Measurements from ENCODE around the gene HSPA1B. TPM values are rescaled to one million over a fixed set of nuclear protein-coding genes. Genes with fewer than 3 reads are reported as not detected.
"Not testable (repeated sequence)": the region's sequence is repeated elsewhere in the genome, so short reads cannot be mapped to it uniquely, and the experiment has no call there.

HSPA1B gene
- total RNA-seq, 1 experiment from 2014 or later: 85.1 TPM

DNA sequence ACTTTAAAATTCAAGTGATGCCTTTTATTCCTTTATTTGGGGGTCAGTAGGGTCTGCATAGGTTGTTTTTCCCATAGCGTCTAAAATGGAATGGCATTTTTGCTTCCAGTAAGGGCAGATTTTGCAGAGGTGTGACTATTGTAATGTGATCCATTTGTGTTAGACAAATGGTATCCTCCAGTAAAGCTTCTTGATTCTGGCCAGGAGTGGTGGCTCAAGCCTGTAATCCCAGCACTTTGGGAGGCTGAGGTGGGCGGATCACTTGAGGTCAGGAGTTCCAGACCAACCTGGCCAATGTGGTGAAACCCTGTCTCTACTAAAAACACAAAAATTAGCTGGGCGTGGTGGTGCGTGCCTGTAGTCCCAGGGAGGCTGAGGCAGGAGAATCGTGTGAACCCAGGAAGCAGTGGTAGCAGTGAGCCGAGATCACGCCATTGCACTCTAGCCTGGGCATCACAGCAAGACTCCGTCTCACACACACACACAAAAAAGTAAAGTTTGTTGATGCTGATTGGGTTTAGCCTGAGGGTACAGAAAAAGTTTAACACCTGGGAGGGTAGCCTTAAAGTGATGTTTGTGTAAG, 9.5 kb upstream of the HSPA1B start:
- peaks cover 35 to 38% of the 10 kb centered on the region in 2 experiments for H3K4me1 Mint-ChIP-seq
- DNase-seq: not testable (repeated sequence)

More for the DNA sequence above, 9.5 kb upstream of the HSPA1B start:
- not testable (repeated sequence) for H3K9me3 Mint-ChIP-seq; H3K14ac ChIP-seq (ENCODE audit: insufficient read depth, low read length); H2AK5ac ChIP-seq (ENCODE audit: insufficient read length, low read length); H3K23ac ChIP-seq (ENCODE audit: insufficient read length, low read depth, low read length); H3K56ac ChIP-seq (ENCODE audit: insufficient read length, low read depth, low read length); H4K20me1 ChIP-seq (ENCODE audit: control insufficient read depth, insufficient read depth, insufficient read length); H2BK15ac ChIP-seq (ENCODE audit: low read depth, low read length); H4K91ac ChIP-seq (ENCODE audit: insufficient read length, low read depth, low read length); H3K27ac ChIP-seq (ENCODE audit: insufficient read length, low read depth, low read length); H3K18ac ChIP-seq (ENCODE audit: insufficient read length, low read depth, low read length); H3T11ph ChIP-seq (ENCODE audit: low read length); H3K4me1 ChIP-seq (ENCODE audit: insufficient read depth, low read length); H3K27me3 ChIP-seq (ENCODE audit: insufficient read depth, low read length); H2AFZ ChIP-seq (ENCODE audit: low read length); H3K9ac ChIP-seq (ENCODE audit: extremely low read depth, insufficient read length, low read length); H2BK5ac ChIP-seq (ENCODE audit: insufficient read length, low read length); H2BK20ac ChIP-seq (ENCODE audit: low read depth, low read length, poor library complexity, severe bottlenecking); H3K4ac ChIP-seq (ENCODE audit: low read depth, low read length); H3K9me3 ChIP-seq (ENCODE audit: control insufficient read depth, low read depth, low read length); H2BK120ac ChIP-seq (ENCODE audit: low read depth, low read length, poor library complexity, severe bottlenecking); H3K27ac Mint-ChIP-seq; H4K5ac ChIP-seq (ENCODE audit: insufficient read length, low read depth, low read length); H2BK12ac ChIP-seq (ENCODE audit: insufficient read length, low read depth, low read length); H3K79me1 ChIP-seq (ENCODE audit: insufficient read depth, low read depth, low read length, poor library complexity, severe bottlenecking); H3K27me3 Mint-ChIP-seq (ENCODE audit: low read depth); H4K8ac ChIP-seq (replicated peaks; ENCODE audit: insufficient read length, low read depth, low read length); H3K79me2 ChIP-seq (ENCODE audit: insufficient read depth, low read length)
- WGBS (ENCODE audit: extremely low coverage, insufficient read length, low lambda C conversion rate): no CpG with 5 or more reads among the region's 8 CpGs
- peaks cover 3 to 10% (median 6%) of the 10 kb centered on the region in 3 experiments; a peak in 5 of 7 replicates for H3K36me3 Mint-ChIP-seq (ENCODE audit: insufficient read depth in 1 of 3, low read depth in 3 of 3)
- peak overlapping the region; percentile 38 to 67 for H3K4me3 Mint-ChIP-seq
- H3K4me2 ChIP-seq (ENCODE audit: insufficient read depth, insufficient read length, low read length): peak overlapping the region; percentile 28
- H3K23me2 ChIP-seq (ENCODE audit: insufficient read length, low read depth, low read length, poor library complexity, severe bottlenecking): peaks cover 18% of the 10 kb centered on the region

Data from H9 (cell line).